ENCODE measurements around the gene GPR89B.
"Not testable (repeated sequence)": the region's sequence is repeated elsewhere in the genome, so short reads cannot be mapped to it uniquely, and the experiment has no call there.

Gene GPR89B

DNA sequence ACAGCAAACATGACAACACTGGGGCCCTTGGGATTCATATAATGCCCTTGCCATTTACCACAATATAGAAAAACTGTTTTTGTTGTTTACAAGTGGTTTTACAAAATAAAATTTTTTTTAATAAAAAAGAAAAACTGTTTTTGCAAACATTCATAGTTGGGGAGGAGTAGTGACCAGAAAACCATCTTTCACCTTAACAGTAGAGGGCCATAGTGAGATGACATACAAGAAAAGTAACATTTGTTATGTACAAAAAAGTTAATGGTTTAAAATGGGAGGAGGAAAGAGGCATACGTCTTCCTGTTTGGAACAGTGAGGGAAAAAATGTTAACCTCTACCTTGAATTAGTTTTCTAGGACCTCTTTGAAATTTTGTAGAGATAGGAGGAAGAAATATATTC is 30.7 kb downstream of the GPR89B start:
- not testable (repeated sequence) for H3K9me3 ChIP-seq (ENCODE audit: insufficient read depth, low read depth, low read length)

GRCh38 chr1:147959680-147960079 is 31.5 kb downstream of the GPR89B start:
- not testable (repeated sequence) for H3K23ac ChIP-seq (ENCODE audit: low read length); H3K4me3 ChIP-seq (ENCODE audit: low read depth, low read length); H3K4ac ChIP-seq (ENCODE audit: low read depth, low read length); H3K27ac ChIP-seq (ENCODE audit: low read depth, low read length); H4K12ac ChIP-seq (ENCODE audit: low read depth, low read length); H2BK5ac ChIP-seq (ENCODE audit: low read depth, low read length, poor library complexity); DNase-seq; H3K4me2 ChIP-seq (ENCODE audit: low read length); H2BK12ac ChIP-seq (ENCODE audit: low read length); H2BK120ac ChIP-seq (ENCODE audit: insufficient read depth, low read length, poor library complexity); H3K79me1 ChIP-seq (ENCODE audit: low read length); H4K91ac ChIP-seq (ENCODE audit: low read depth, low read length); H3K4me1 ChIP-seq (ENCODE audit: control insufficient read depth in 1 of 2, insufficient read depth in 2 of 2, low read length in 2 of 2); H3K9me3 ChIP-seq (ENCODE audit: insufficient read depth, low read depth, low read length); H2AFZ ChIP-seq (ENCODE audit: insufficient read depth, low read length, poor library complexity); H4K8ac ChIP-seq (ENCODE audit: low read depth, low read length); H3K18ac ChIP-seq (ENCODE audit: low read length); H2AK5ac ChIP-seq (ENCODE audit: low read length); H3K36me3 ChIP-seq (ENCODE audit: control insufficient read depth in 1 of 2, insufficient read depth in 2 of 2, low read length in 2 of 2); H3K14ac ChIP-seq (ENCODE audit: low read length); H3K27me3 ChIP-seq (ENCODE audit: insufficient read depth, low read length); H3K79me2 ChIP-seq (ENCODE audit: control insufficient read depth, insufficient read depth, low read length, poor library complexity); H3K9ac ChIP-seq (ENCODE audit: low read length)
- no CpG with 5 or more reads among the region's 2 CpGs for WGBS (ENCODE audit: extremely low coverage, insufficient coverage, insufficient read length)

More for the DNA sequence above, 30.7 kb downstream of the GPR89B start:
- not testable (repeated sequence) for H3K27me3 ChIP-seq (ENCODE audit: insufficient read depth, low read length); H2AK5ac ChIP-seq (ENCODE audit: low read length); H3K14ac ChIP-seq (ENCODE audit: low read length); H2AFZ ChIP-seq (ENCODE audit: insufficient read depth, low read length, poor library complexity); H3K23ac ChIP-seq (ENCODE audit: low read length); H3K79me1 ChIP-seq (ENCODE audit: low read length); H3K18ac ChIP-seq (ENCODE audit: low read length); H2BK5ac ChIP-seq (ENCODE audit: low read depth, low read length, poor library complexity); H2BK12ac ChIP-seq (ENCODE audit: low read length); H4K12ac ChIP-seq (ENCODE audit: low read depth, low read length); H3K4me1 ChIP-seq (ENCODE audit: control insufficient read depth in 1 of 2, insufficient read depth in 2 of 2, low read length in 2 of 2); DNase-seq; H3K4me2 ChIP-seq (ENCODE audit: low read length); H2BK120ac ChIP-seq (ENCODE audit: insufficient read depth, low read length, poor library complexity); H4K91ac ChIP-seq (ENCODE audit: low read depth, low read length); H4K8ac ChIP-seq (ENCODE audit: low read depth, low read length); H3K79me2 ChIP-seq (ENCODE audit: control insufficient read depth, insufficient read depth, low read length, poor library complexity); H3K4ac ChIP-seq (ENCODE audit: low read depth, low read length); H3K4me3 ChIP-seq (ENCODE audit: low read depth, low read length); H3K9ac ChIP-seq (ENCODE audit: low read length); H3K36me3 ChIP-seq (ENCODE audit: control insufficient read depth in 1 of 2, insufficient read depth in 2 of 2, low read length in 2 of 2); H3K27ac ChIP-seq (ENCODE audit: low read depth, low read length)
- WGBS (ENCODE audit: extremely low coverage, insufficient coverage, insufficient read length): no CpG with 5 or more reads among the region's 1 CpG

- not testable (repeated sequence) for H3K18ac ChIP-seq (ENCODE audit: low read length); H3K4ac ChIP-seq (ENCODE audit: low read depth, low read length); H4K91ac ChIP-seq (ENCODE audit: low read depth, low read length); H2BK120ac ChIP-seq (ENCODE audit: insufficient read depth, low read length, poor library complexity); H4K8ac ChIP-seq (ENCODE audit: low read depth, low read length); H3K27ac ChIP-seq (ENCODE audit: low read depth, low read length); DNase-seq; H3K4me3 ChIP-seq (ENCODE audit: low read depth, low read length); H3K79me1 ChIP-seq (ENCODE audit: low read length); H3K27me3 ChIP-seq (ENCODE audit: insufficient read depth, low read length); H3K4me1 ChIP-seq (ENCODE audit: control insufficient read depth in 1 of 2, insufficient read depth in 2 of 2, low read length in 2 of 2); H2BK5ac ChIP-seq (ENCODE audit: low read depth, low read length, poor library complexity); H2AK5ac ChIP-seq (ENCODE audit: low read length); H3K9me3 ChIP-seq (ENCODE audit: insufficient read depth, low read depth, low read length); H3K14ac ChIP-seq (ENCODE audit: low read length); H3K36me3 ChIP-seq (ENCODE audit: control insufficient read depth in 1 of 2, insufficient read depth in 2 of 2, low read length in 2 of 2); H3K9ac ChIP-seq (ENCODE audit: low read length); H4K12ac ChIP-seq (ENCODE audit: low read depth, low read length); H3K4me2 ChIP-seq (ENCODE audit: low read length); H3K79me2 ChIP-seq (ENCODE audit: control insufficient read depth, insufficient read depth, low read length, poor library complexity); H2AFZ ChIP-seq (ENCODE audit: insufficient read depth, low read length, poor library complexity); H2BK12ac ChIP-seq (ENCODE audit: low read length); H3K23ac ChIP-seq (ENCODE audit: low read length)
- WGBS (ENCODE audit: extremely low coverage, insufficient coverage, insufficient read length): no CpG with 5 or more reads among the region's 1 CpG
Measured at GRCh38 chr1:147964575-147964974, 36.4 kb downstream of the GPR89B start.

DNA sequence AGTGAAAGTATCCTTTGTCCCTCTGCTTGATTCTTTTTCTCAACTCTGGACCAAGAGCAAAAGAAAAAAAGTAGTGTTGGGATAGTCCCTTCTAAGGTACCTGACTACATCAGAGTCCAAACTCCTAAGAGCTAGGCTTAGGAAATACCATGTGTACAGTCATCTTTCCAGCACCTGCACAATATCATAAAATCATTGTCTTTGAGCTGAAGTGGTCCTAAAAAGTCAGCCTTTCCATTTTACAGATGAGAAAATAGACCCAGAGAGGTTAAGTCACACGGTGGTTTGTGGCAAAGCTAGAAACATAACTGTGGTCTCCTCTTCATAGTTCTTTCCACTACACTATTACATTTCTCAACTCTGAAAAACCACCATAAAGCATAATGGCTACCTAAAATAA is 38.4 kb downstream of the GPR89B start:
- not testable (repeated sequence) for H2BK5ac ChIP-seq (ENCODE audit: low read depth, low read length, poor library complexity); H3K4me1 ChIP-seq (ENCODE audit: control insufficient read depth in 1 of 2, insufficient read depth in 2 of 2, low read length in 2 of 2); H3K36me3 ChIP-seq (ENCODE audit: control insufficient read depth in 1 of 2, insufficient read depth in 2 of 2, low read length in 2 of 2); H3K18ac ChIP-seq (ENCODE audit: low read length); H2BK120ac ChIP-seq (ENCODE audit: insufficient read depth, low read length, poor library complexity); DNase-seq; H3K4me3 ChIP-seq (ENCODE audit: low read depth, low read length); H3K14ac ChIP-seq (ENCODE audit: low read length); H3K79me1 ChIP-seq (ENCODE audit: low read length); H3K4ac ChIP-seq (ENCODE audit: low read depth, low read length); H2BK12ac ChIP-seq (ENCODE audit: low read length); H3K79me2 ChIP-seq (ENCODE audit: control insufficient read depth, insufficient read depth, low read length, poor library complexity); H4K91ac ChIP-seq (ENCODE audit: low read depth, low read length); H4K12ac ChIP-seq (ENCODE audit: low read depth, low read length); H3K4me2 ChIP-seq (ENCODE audit: low read length); H3K27me3 ChIP-seq (ENCODE audit: insufficient read depth, low read length); H2AFZ ChIP-seq (ENCODE audit: insufficient read depth, low read length, poor library complexity); H2AK5ac ChIP-seq (ENCODE audit: low read length); H3K9me3 ChIP-seq (ENCODE audit: insufficient read depth, low read depth, low read length); H4K8ac ChIP-seq (ENCODE audit: low read depth, low read length); H3K9ac ChIP-seq (ENCODE audit: low read length); H3K23ac ChIP-seq (ENCODE audit: low read length); H3K27ac ChIP-seq (ENCODE audit: low read depth, low read length)
- WGBS (ENCODE audit: extremely low coverage, insufficient coverage, insufficient read length): no CpG with 5 or more reads among the region's 1 CpG
